Lung (tissue), 12 donors: Measurements from ENCODE around the gene KCNA3. TPM values are rescaled to one million over a fixed set of nuclear protein-coding genes. Genes with fewer than 3 reads are reported as not detected.

Experiments
- ATAC-seq: fragments of 200-7000 bp; cut with Tn5 transposase; one replicate; pipeline ENCODE4 v1.9.1; 2020; ENCODE audit warnings: moderate number of reproducible peaks; ENCODE audit not compliant: insufficient read depth, low FRiP score
- DNase-seq, 3 donors: peaks; one replicate each; pipeline ENCODE4 v3.0.0-alpha.2; 2013 to 2017
- H3K27ac ChIP-seq, 2 donors: one replicate each; pipeline ENCODE4 v1.5.1; 2013; ENCODE audit warnings: mild to moderate bottlenecking in 2 of 2, moderate library complexity in 2 of 2, control low read depth in 1 of 2, inconsistent platforms in 1 of 2, low read depth in 1 of 2, low read length in 1 of 2
- H3K27me3 ChIP-seq, 3 donors: one replicate each; pipeline ENCODE4 v1.5.1; 2013; ENCODE audit warnings: low read length in 2 of 3; ENCODE audit not compliant: control insufficient read depth in 3 of 3, insufficient read depth in 3 of 3
- H3K36me3 ChIP-seq, 4 donors: one replicate each; pipeline ENCODE4 v1.5.1; 2013; ENCODE audit warnings: low read length in 4 of 4, mild to moderate bottlenecking in 1 of 4, moderate library complexity in 1 of 4; ENCODE audit not compliant: control insufficient read depth in 4 of 4, insufficient read depth in 4 of 4
- H3K4me1 ChIP-seq, 5 donors: one replicate each; pipeline ENCODE4 v1.5.1; 2013; ENCODE audit warnings: low read length in 5 of 5, mild to moderate bottlenecking in 2 of 5, moderate library complexity in 1 of 5; ENCODE audit not compliant: control insufficient read depth in 5 of 5, insufficient read depth in 5 of 5
- H3K4me3 ChIP-seq: one replicate; pipeline ENCODE4 v1.5.1; 2013; ENCODE audit warnings: mild to moderate bottlenecking, control low read depth, moderate library complexity
- H3K9ac ChIP-seq, 2 donors: one replicate each; pipeline ENCODE4 v1.5.1; 2013; ENCODE audit warnings: low read length in 2 of 2, control low read depth in 1 of 2; ENCODE audit not compliant: insufficient read depth in 1 of 2
- H3K9me3 ChIP-seq, 4 donors: one replicate each; pipeline ENCODE4 v1.5.1; 2013; ENCODE audit warnings: low read length in 3 of 4, mild to moderate bottlenecking in 1 of 4, moderate library complexity in 1 of 4; ENCODE audit not compliant: control insufficient read depth in 4 of 4, insufficient read depth in 3 of 4
- CTCF ChIP-seq: IDR thresholded peaks from 2 replicates; pipeline ENCODE4 v1.5.1; 2012; ENCODE audit warnings: mild to moderate bottlenecking; ENCODE audit errors: control extremely low read depth, extremely low read depth
- WGBS, 2 donors: extraction: QIAGEN DNeasy Blood & Tissue Kit; methylation state at CpG; one replicate each; pipeline ENCODE4 v1.1.7; 2013; 5-methylcytosine and 5-hydroxymethylcytosine counted together
- polyA plus RNA-seq, 2 donors: library from polyadenylated mRNA; stranded (reverse); fragments of 200-250 nt; gene quantifications; one replicate each; pipeline ENCODE4 v1.2.1, GENCODE V29; 2013
- total RNA-seq, 2 donors: library from RNA; depleted of rRNA in 1 of 2; stranded (reverse); fragments of >200 nt in 1 of 2; gene quantifications; one replicate each; pipeline ENCODE4 v1.2.1, GENCODE V29; 2014 to 2021
- donor health status: control.
- donor health status: control.
- donor health status: Bipolar disorder and iron deficiency.
- donor health status: healthy.
- donor health status: DM: yes; HTN: yes; CAD: no.

The KCNA3 gene
- total and polyA plus RNA-seq, 4 donors = 0.75 to 10.2 (median 3.9) TPM

GRCh38 chr1:110675060-110675791, 486 bp upstream of the KCNA3 start:
- 16 to 17% methylated on average over 55 to 57 of the region's 57 CpGs for WGBS, 2 donors
- Histone ChIP-seq H3K27me3 (peaks cover 0 to 58% (median 35%) of the 10 kb centered on the region in 3 donors), H3K36me3 (no peaks in the 10 kb centered on the region), H3K27ac (peak overlapping the region in 1 of 2 donors; percentile 24), H3K4me3 (no peak overlapping the region), H3K9me3 (peaks cover 0 to 8% (median 0%) of the 10 kb centered on the region in 4 donors), H3K4me1 (peaks cover 0 to 14% (median 5%) of the 10 kb centered on the region in 5 donors), H3K9ac (no peak overlapping the region)
- ATAC-seq (peak; percentile 6), DNase-seq (peak in 1 of 3 donors; percentile 13)
- TF ChIP-seq CTCF = no peak

GRCh38 chr1:110673805-110674336, 869 bp downstream of the KCNA3 start:
- WGBS, 2 donors = 30 to 34% methylated on average over 51 of the region's 51 CpGs
- peaks cover 0 to 59% (median 40%) of the 10 kb centered on the region in 3 donors for H3K27me3 ChIP-seq
- no peak for TF ChIP-seq CTCF
- no peaks in the 10 kb centered on the region for H3K36me3 ChIP-seq
- peaks cover 0 to 14% (median 5%) of the 10 kb centered on the region in 5 donors for H3K4me1 ChIP-seq
- H3K9ac ChIP-seq = no peak overlapping the region
- H3K27ac ChIP-seq = peak overlapping the region in 1 of 2 donors; percentile 67
- peaks cover 0 to 8% (median 0%) of the 10 kb centered on the region in 4 donors for H3K9me3 ChIP-seq
- DNase-seq (no peak), ATAC-seq (no peak)
- H3K4me3 ChIP-seq = peak overlapping the region; percentile 55

GRCh38 chr1:110673197-110673701, 1.5 kb downstream of the KCNA3 start:
- H3K9me3 ChIP-seq = peaks cover 0 to 8% (median 0%) of the 10 kb centered on the region in 4 donors
- TF ChIP-seq CTCF = no peak
- no peak for ATAC-seq
- no peak overlapping the region for H3K4me3 ChIP-seq
- peaks cover 0 to 14% (median 5%) of the 10 kb centered on the region in 5 donors for H3K4me1 ChIP-seq
- H3K27me3 ChIP-seq = peaks cover 0 to 65% (median 40%) of the 10 kb centered on the region in 3 donors
- no peak overlapping the region for H3K9ac ChIP-seq
- no peaks in the 10 kb centered on the region for H3K36me3 ChIP-seq
- 64 to 69% methylated on average over 25 of the region's 25 CpGs for WGBS, 2 donors
- peak overlapping the region in 1 of 2 donors; percentile 16 for H3K27ac ChIP-seq
- no peak for DNase-seq
